Hypothalamus (tissue), 51 donors: ENCODE results near the gene FAM78A.

Source experiments
- DNase-seq, 51 donors: peaks; one replicate each; lab custom pipeline; 2025; lab: John Stamatoyannopoulos, UW

The FAM78A gene

DNA sequence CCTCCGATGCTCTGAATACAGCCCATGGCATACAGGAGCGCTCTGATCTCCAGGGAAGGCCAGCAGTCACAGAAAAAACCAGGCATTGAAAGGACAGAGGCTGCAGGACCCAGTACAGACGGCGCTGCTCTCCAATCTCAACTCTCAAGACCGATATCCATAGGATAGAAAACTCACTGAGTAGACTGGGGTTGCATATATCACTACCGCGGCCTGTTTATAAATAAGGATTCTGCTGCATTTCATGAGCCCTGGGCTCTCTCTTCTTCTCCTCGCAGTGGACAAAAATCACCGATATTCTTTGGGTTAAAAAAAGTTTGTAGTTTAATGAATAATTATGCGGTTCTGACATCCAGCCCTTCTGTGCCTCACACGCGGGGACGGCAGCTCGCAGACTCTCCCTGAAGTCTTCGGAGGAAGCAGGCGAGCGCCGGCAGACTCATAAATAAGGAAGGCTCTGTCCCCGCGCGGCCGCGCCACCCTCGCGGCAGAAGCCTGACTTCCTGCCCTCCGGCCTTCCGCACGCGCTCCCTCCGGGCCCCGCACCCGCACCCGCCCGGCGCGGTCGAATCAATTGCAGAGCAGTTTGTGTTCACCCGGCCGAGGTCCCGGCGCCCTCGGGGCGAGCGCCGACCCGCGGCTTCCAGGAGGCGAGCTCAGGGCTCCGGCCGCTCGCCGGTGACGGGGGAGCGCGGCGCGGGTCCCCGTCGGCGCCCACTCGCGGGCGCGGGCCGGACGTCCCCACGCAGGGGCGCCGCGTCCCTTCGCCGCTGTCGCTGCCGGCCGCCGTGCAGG, at the start of gene FAM78A:
TSS of gene FAM78A (minus strand) at position 417 of the 795 bp plus-strand sequence. CDS start at position 86, 331 bp downstream.
- DNase-seq, result peak in 6 of 51 donors; percentile 11 to 50 (median 26)

DNA sequence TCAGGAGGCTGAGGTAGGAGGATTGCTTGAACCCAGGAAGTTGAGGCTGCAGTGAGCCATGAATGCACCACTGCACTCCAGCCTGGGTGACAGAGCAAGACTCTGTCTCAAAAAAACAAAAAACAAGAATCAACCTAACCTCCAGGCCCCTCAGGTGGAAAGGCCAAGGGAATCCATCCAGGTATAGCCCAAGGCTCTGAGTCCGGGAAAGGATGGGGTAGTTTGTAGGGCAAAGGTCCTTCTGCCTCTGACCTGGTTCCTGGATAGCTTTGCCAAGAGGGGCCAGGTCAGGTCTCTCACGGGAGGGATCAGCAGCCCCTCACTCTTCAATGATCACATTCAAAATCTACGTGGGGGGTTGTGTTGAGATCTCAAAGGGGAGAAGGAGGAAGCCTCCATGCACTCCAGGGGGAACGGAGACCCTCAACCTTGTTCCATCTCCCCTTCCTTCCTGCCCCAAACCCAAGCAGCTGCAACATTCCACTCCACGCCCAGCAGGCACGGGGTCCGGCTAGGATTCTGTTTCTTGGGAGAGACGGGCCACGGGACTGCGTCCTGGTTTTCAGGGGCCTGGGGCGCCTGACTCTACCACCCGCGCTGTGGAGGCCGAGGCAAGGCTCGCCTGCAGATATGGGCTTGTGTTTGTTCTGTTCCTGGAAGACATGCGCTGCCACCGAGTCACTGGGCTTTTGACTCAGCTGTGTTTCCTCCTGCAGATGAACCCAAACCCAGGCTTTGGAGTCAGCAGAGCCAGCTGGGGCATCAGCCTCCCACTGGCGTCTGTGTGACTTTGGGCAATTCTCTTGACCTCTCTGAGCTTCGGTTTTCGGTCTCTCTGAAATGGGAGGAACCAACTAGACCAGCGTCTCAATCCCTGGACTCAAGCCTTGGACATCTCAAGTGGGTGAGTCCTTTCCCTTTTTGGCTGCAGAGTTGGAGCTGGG, 48.7 kb upstream of the FAM78A start:
- DNase-seq, result no peak

GRCh38 chr9:131323629-131324028, 47.3 kb upstream of the FAM78A start:
- DNase-seq, result no peak

DNA sequence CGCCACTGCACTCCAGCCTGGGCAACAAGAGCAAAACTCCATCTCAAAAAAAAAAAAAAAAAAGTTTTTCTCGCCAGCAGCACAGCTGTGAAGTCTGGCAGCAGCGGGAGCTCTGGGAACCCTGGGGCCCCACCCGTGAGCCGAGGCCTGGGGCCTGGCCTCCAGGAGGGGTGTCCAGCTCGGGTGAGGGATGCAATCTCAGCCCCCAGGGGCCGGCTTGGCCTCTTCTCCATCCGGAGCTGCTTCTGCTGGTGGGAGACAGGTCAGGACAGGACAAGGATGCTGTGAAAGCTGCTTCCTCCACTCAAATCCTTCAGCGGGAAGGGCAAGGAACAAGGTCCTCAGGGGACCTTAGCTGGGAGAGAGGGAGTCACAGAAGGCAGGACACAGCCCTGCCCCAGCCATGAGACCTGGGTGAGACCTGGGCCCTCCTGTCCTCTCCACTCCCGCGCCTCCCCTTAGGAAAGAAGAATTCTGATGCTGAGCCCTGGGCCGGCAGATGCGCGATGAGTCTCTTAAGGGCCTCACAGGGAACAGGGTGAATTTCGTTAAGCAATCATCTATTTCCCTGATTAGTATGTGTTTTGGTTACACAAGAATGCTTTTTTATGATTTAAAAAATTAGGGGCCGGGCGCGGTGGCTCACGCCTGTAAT, 43.8 kb upstream of the FAM78A start:
- DNase-seq, result no peak

- no peak for DNase-seq
Observed at GRCh38 chr9:131319486-131319885, 43.2 kb upstream of the FAM78A start.

- DNase-seq, result no peak
Observed at GRCh38 chr9:131318231-131319085, 42.1 kb upstream of the FAM78A start.

DNA sequence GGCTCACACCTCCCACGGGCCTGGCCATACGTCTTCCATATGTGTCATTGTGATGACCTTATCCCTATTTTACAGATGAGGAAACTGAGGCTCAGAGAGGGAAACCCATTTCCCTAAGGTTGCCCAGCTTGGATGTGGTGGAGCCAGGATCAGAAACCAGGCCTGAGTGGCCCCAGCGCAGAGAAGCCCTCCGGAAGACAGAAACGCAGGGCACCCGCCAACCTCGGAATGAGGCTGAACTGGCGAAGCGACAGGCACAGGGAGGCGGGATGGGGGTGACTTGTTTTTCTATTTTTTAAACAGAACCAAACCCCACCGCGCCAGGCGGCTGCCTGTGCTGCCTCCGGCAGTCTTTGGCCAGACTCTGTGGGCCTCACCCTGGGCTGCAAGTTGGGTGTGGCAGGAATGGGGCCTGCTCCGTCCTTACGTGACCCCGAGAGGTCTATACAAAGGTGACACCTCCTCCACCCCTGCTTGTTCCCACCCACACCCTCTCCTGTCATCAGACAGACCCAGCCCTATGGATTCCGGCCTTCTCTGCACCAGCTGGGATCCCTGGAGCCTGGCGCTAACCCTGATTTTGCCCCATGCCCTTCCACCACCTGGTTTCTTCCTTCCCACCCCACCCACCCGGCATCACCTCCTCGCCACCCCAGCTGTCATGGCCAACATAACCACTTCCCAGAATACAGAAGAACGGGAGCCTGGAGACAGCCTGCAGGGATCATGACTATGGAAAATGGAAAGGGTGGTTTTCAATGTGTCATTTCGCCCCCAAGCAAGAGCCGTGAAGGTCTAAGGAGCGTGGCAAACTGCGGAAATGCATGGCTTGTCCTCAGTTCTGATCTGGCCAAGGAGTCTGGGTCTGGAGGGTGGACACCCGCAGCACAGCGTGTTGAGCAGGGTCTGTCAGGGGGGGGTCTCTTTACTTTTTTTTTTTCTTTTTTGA, 36.8 kb upstream of the FAM78A start:
- DNase-seq, result no peak

DNA sequence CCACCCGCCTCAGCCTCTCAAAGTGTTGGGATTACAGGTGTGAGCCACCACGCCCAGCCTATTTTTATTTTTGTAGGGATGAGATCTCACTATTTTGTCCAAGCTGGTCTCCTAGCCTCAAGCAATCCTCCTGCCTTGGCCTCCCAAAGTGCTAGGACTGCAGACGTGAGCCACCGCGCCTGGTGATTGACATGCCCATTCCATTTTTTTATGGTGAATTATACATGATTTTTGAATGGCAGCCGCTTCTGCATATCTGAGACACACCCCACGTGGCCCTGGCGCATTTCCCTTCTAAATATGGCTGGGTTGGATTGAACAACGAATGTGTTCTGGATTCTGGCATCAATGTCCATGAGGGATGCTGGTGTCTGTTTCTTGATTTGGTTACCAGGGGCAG, 35.9 kb upstream of the FAM78A start:
- DNase-seq, result no peak

GRCh38 chr9:131310833-131311554, 34.7 kb upstream of the FAM78A start:
- no peak for DNase-seq

- no peak for DNase-seq
Observed at GRCh38 chr9:131309530-131310276, 33.4 kb upstream of the FAM78A start.

DNA sequence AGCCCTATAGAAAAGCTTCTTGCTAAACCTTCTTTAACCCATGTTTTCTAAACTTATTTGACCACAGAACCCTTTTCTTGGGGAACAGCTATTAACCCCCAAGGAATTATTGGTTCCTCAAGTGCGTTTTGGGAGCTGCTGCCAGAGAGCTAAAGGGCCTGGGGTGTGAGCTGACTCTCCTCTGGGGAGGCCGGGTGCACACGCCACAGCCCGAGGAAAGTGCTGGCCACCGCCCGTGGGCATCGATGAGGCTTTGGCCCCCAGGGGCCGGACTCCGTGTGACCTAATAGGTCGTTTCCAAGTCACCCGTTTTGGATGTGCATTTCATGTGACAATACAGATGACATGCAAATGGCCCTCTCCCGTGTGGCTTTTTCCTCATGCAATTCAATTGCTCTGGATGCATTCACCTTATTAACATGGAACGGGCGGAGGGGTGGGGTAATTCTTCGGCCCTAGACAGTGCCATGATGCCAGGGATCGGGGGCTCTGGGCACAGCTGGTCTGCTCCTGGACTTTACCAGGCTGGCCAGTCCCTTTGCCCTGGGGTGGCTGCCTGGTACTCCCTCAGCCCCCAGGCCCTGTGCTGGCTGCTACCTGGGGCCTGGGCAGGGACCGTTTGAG, 32.7 kb upstream of the FAM78A start:
- no peak for DNase-seq

DNA sequence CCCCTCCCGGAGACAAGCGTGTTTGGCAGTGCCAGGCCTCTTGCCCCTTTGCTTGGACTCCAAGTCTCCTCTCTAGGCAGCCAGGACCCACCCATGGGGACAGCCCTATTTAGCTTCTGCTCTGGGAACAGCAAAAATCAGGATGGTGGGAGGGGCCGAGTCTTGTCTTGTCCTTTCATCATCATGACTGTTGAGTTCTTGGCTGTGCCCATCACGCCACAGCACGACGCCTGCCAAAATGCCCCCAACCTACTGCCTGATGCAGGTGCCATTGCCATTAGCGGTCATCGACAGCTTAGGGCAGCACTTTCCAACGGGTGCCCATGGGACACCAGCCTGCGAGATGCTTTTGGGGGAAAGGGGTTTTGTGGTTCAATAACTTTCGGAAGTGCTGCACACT, 32.1 kb upstream of the FAM78A start:
- no peak for DNase-seq

GRCh38 chr9:131307974-131308373, 31.7 kb upstream of the FAM78A start:
- DNase-seq, result no peak

GRCh38 chr9:131306397-131307004, 30.2 kb upstream of the FAM78A start:
- no peak for DNase-seq

- no peak for DNase-seq
Observed at GRCh38 chr9:131304676-131305355, 28.5 kb upstream of the FAM78A start.
